ENCODE results near the gene KASH5.
"Not testable (repeated sequence)": the region's sequence is repeated elsewhere in the genome, so short reads cannot be mapped to it uniquely, and the experiment has no call there.

The KASH5 gene

GRCh38 chr19:49362929-49363267 lies 25.2 kb upstream of the KASH5 start:
- no peak for DNase-seq

GRCh38 chr19:49363268-49364082 lies 24.6 kb upstream of the KASH5 start, which contains the start of gene DKKL1:
DKKL1 (plus strand) TSS chr19:49363877; CDS start chr19:49363999, 122 bp downstream.
- peak; percentile 93 for DNase-seq

- no peak for DNase-seq
These were observed 23.8 kb upstream of the KASH5 start for GRCh38 chr19:49364083-49364737.

GRCh38 chr19:49366110-49366509 lies 21.9 kb upstream of the KASH5 start:
- DNase-seq: no peak

- DNase-seq: no peak
These were observed 19.2 kb upstream of the KASH5 start for GRCh38 chr19:49368711-49369358.

GRCh38 chr19:49371184-49371583 lies 16.9 kb upstream of the KASH5 start:
- no peak for DNase-seq

GRCh38 chr19:49373174-49373573 lies 14.9 kb upstream of the KASH5 start:
- DNase-seq: not testable (repeated sequence)

- DNase-seq: no peak
These were observed 13.2 kb upstream of the KASH5 start for GRCh38 chr19:49374665-49375434.

- DNase-seq: no peak
These were observed 9.5 kb upstream of the KASH5 start for GRCh38 chr19:49378512-49378911.

GRCh38 chr19:49380391-49380790 lies 7.7 kb upstream of the KASH5 start:
- no peak for DNase-seq

GRCh38 chr19:49382639-49383038 lies 5.4 kb upstream of the KASH5 start:
- DNase-seq: no peak

GRCh38 chr19:49383599-49383998 lies 4.5 kb upstream of the KASH5 start:
- DNase-seq: no peak

GRCh38 chr19:49389406-49389805 lies 1.4 kb downstream of the KASH5 start:
- no peak for DNase-seq

GRCh38 chr19:49390131-49390928 lies 2.3 kb downstream of the KASH5 start:
- no peak for DNase-seq

GRCh38 chr19:49390929-49391359 lies 2.9 kb downstream of the KASH5 start:
- DNase-seq: no peak

- DNase-seq: peak; percentile 29
These were observed 3.7 kb downstream of the KASH5 start for GRCh38 chr19:49391581-49392399.

- no peak for DNase-seq
These were observed 5.8 kb downstream of the KASH5 start for GRCh38 chr19:49393881-49394280.

- no peak for DNase-seq
These were observed 7.7 kb downstream of the KASH5 start for GRCh38 chr19:49395581-49396407.

- no peak for DNase-seq
These were observed 8.9 kb downstream of the KASH5 start for GRCh38 chr19:49396738-49397505.

Data from amniotic stem cell (primary cell).